Endothelial cell of umbilical vein (primary cell): ENCODE measurements around the gene LCA5L. TPM values are rescaled to one million over a fixed set of nuclear protein-coding genes. Genes with fewer than 3 reads are reported as not detected.

Source experiments
- BruUV-seq: library from RNA; stranded (reverse); fragments of 400-500 nt; replicated peaks from 2 replicates; lab custom pipeline; 2021; lab: Mats Ljungman, UMichigan
- CTCF ChIA-PET: fragments of 300-600, 350-600 bp; sonication (Branson Sonifier 250); formaldehyde crosslinking; loops from one replicate; lab custom pipeline; 2021; ENCODE audit warnings: antibody characterized with exemption, inconsistent platforms; lab: Charles Lee
- POLR2A ChIA-PET: fragments of 300-600, 350-600 bp; sonication (Branson Sonifier 250); formaldehyde crosslinking; loops from one replicate; lab custom pipeline; 2021; ENCODE audit warnings: antibody characterized with exemption, inconsistent platforms; lab: Charles Lee
- DNase-seq: peaks from one replicate; pipeline ENCODE4 v3.0.0-alpha.2; 2011; ENCODE audit warnings: low read depth, low spot score
- FAIRE-seq: peaks from 2 replicates; lab custom pipeline; 2011; peaks lifted over from hg19 to GRCh38; lab: Jason Lieb, UNC
- H2AFZ ChIP-seq: 2 replicates; pipeline ENCODE4 v1.6.0; 2012; ENCODE audit warnings: low read depth, low read length, control low read depth, inconsistent platforms
- H3K27ac ChIP-seq: 2 replicates; pipeline ENCODE4 v1.5.1; 2011; ENCODE audit warnings: low read depth, mild to moderate bottlenecking, control low read depth, low read length, moderate library complexity; ENCODE audit not compliant: insufficient read depth
- H3K27me3 ChIP-seq, 2 experiments: 2 replicates each; pipeline versions ENCODE4 v1.6.0 to v1.6.1; 2011; ENCODE audit warnings: low read length in 2 of 2, mixed read lengths in 1 of 2; ENCODE audit not compliant: control insufficient read depth in 2 of 2, insufficient read depth in 2 of 2
- H3K36me3 ChIP-seq, 2 experiments: 2 replicates in 1 of 2; 3 replicates in 1 of 2; pipeline ENCODE4 v1.5.1; 2011; ENCODE audit warnings: low read length in 2 of 2, mild to moderate bottlenecking in 1 of 2, moderate library complexity in 1 of 2; ENCODE audit not compliant: control insufficient read depth in 2 of 2, insufficient read depth in 2 of 2; ENCODE audit errors: extremely low read depth in 1 of 2
- H3K4me1 ChIP-seq: 3 replicates; pipeline ENCODE4 v1.5.1; 2011; ENCODE audit warnings: mild to moderate bottlenecking, low read length; ENCODE audit not compliant: control insufficient read depth, insufficient read depth; ENCODE audit errors: extremely low read depth
- H3K4me2 ChIP-seq: 2 replicates; pipeline ENCODE4 v1.6.1; 2011; ENCODE audit warnings: low read length, control low read depth, mixed read lengths; ENCODE audit not compliant: insufficient read depth
- H3K4me3 ChIP-seq, 3 experiments: fragments of 200-600 bp in 1 of 3; sonication (generic), shearing (Covaris generic) in 1 of 3; replicated peaks in 1 of 3; 2 replicates each; pipeline ENCODE4 v1.5.1; 2011 to 2016; ENCODE audit warnings: control low read depth in 3 of 3, low read length in 3 of 3, mild to moderate bottlenecking in 2 of 3, inconsistent platforms in 1 of 3, low read depth in 1 of 3, moderate library complexity in 1 of 3; ENCODE audit not compliant: insufficient read depth in 1 of 3
- H3K79me2 ChIP-seq: 2 replicates; pipeline ENCODE4 v1.6.0; 2012; ENCODE audit warnings: low read length, inconsistent platforms; ENCODE audit not compliant: control insufficient read depth, insufficient read depth
- H3K9ac ChIP-seq: replicated peaks from 2 replicates; pipeline ENCODE3; 2011; ENCODE audit warnings: low read length, control low read depth; ENCODE audit not compliant: insufficient read depth; ENCODE audit errors: extremely low read depth
- H3K9me1 ChIP-seq: replicated peaks from 3 replicates; pipeline ENCODE4 v1.6.0; 2011; ENCODE audit warnings: mild to moderate bottlenecking, low read length; ENCODE audit not compliant: control insufficient read depth, insufficient read depth; ENCODE audit errors: extremely low read depth
- H3K9me3 ChIP-seq: replicated peaks from 2 replicates; pipeline ENCODE4 v1.5.1; 2012; ENCODE audit warnings: low read length, inconsistent platforms; ENCODE audit not compliant: control insufficient read depth, insufficient read depth
- H4K20me1 ChIP-seq: replicated peaks from 2 replicates; pipeline ENCODE3; 2011; ENCODE audit warnings: mild to moderate bottlenecking, low read length; ENCODE audit not compliant: control insufficient read depth, insufficient read depth; ENCODE audit errors: extremely low read depth
- CTCF ChIP-seq, 2 donors: IDR thresholded peaks; 1 replicate in 1 of 2; 2 replicates in 1 of 2; pipeline ENCODE4 v1.5.1; 2011; ENCODE audit warnings: low read length in 2 of 2, mild to moderate bottlenecking in 2 of 2, moderate library complexity in 2 of 2, control low read depth in 1 of 2, inconsistent platforms in 1 of 2, low read depth in 1 of 2; ENCODE audit not compliant: insufficient read depth in 1 of 2; ENCODE audit errors: extremely low read depth in 1 of 2
- EZH2 ChIP-seq: IDR thresholded peaks from 2 replicates; pipeline ENCODE4 v1.6.1; 2012; ENCODE audit warnings: borderline replicate concordance, low read depth, mild to moderate bottlenecking, moderate library complexity, low read length, inconsistent platforms; ENCODE audit not compliant: severe bottlenecking
- FOS ChIP-seq: IDR thresholded peaks from 2 replicates; pipeline ENCODE4 v1.6.1; 2011; ENCODE audit warnings: mild to moderate bottlenecking, low read length, moderate library complexity, borderline replicate concordance; ENCODE audit not compliant: insufficient read depth
- GATA2 ChIP-seq: IDR thresholded peaks from 2 replicates; pipeline ENCODE4 v1.7.0; 2011; ENCODE audit warnings: low read depth, mild to moderate bottlenecking, moderate library complexity, mixed read lengths, low read length; ENCODE audit not compliant: insufficient read length, insufficient read depth
- JUN ChIP-seq: IDR thresholded peaks from 2 replicates; pipeline ENCODE4 v1.6.1; 2011; ENCODE audit warnings: borderline replicate concordance, low read depth; ENCODE audit not compliant: insufficient read length, insufficient read depth
- MAX ChIP-seq: IDR thresholded peaks from 2 replicates; pipeline ENCODE4 v1.6.1; 2011; ENCODE audit not compliant: insufficient read depth, insufficient read length
- MYC ChIP-seq: IDR thresholded peaks from one replicate; pipeline ENCODE4 v1.6.1; 2011; ENCODE audit warnings: mild to moderate bottlenecking, low read depth, low read length
- POLR2A ChIP-seq: IDR thresholded peaks from 2 replicates; pipeline ENCODE4 v1.6.1; 2012; ENCODE audit warnings: low read depth, mild to moderate bottlenecking, control low read depth, low read length
- POLR2AphosphoS5 ChIP-seq: IDR thresholded peaks from 2 replicates; pipeline ENCODE4 v1.6.1; 2012; ENCODE audit warnings: low read depth, mild to moderate bottlenecking, control low read depth, low read length, moderate library complexity; ENCODE audit not compliant: insufficient read depth
- dilution Hi-C: fragments of 300-500 bp; cut with MboI; formaldehyde crosslinking; loops from one replicate; pipeline ENCODE4 v1.15.0; 2019; ENCODE audit warnings: low sequenced_read_pairs; ENCODE audit not compliant: extremely low pct_ligation_motif_present
- intact Hi-C: fragments of 100-400 bp; cut with micrococcal nuclease; formaldehyde crosslinking; loops from one replicate; pipeline ENCODE4 v1.10.0; 2022
- polyA plus RNA-seq, 4 experiments: library from polyadenylated mRNA; depleted of rRNA in 3 of 4; stranded (reverse) in 3 of 4; unstranded in 1 of 4; fragments of >200 nt; gene quantifications; 2 replicates each; pipeline versions ENCODE4 v1.2.1 to v1.2.3, GENCODE V29; 2011 to 2012; ENCODE audit warnings: missing spikeins in 1 of 4
- total RNA-seq: library from RNA; stranded (reverse); gene quantifications from 2 replicates; pipeline ENCODE4 v1.2.3, GENCODE V29; 2021

The LCA5L gene
- total and polyA plus RNA-seq, 2 donors (not counting 3 experiments of a cell fraction or from before 2014, with no cell fraction given) = 0.26 to 1.0 TPM

GRCh38 chr21:39466584-39466983 lies 21.0 kb upstream of the LCA5L start:
- CTCF ChIA-PET = no interaction called here
- no peaks in the 10 kb centered on the region for H3K27me3 ChIP-seq
- no peaks in the 10 kb centered on the region for H4K20me1 ChIP-seq
- BruUV-seq = no TSS peak
- H2AFZ ChIP-seq = no peak overlapping the region
- H3K79me2 ChIP-seq = no peaks in the 10 kb centered on the region
- dilution Hi-C loops = no loop called here
- TF ChIP-seq JUN = no peak
- no peak for TF ChIP-seq MYC
- no peak for TF ChIP-seq EZH2
- no peak for TF ChIP-seq MAX
- TF ChIP-seq CTCF (IDR thresholded peaks at IDR 0.05; ENCODE audit: extremely low read depth in 1 of 2, insufficient read depth in 1 of 2, low read depth in 1 of 2, low read length in 2 of 2) = no peak
- TF ChIP-seq FOS = no peak
- TF ChIP-seq POLR2AphosphoS5 = no peak
- TF ChIP-seq GATA2 = no peak
- no peak for TF ChIP-seq POLR2A
- no peak overlapping the region for H3K4me2 ChIP-seq
- H3K9me1 ChIP-seq = no peaks in the 10 kb centered on the region
- no peak for FAIRE-seq
- no peaks in the 10 kb centered on the region for H3K36me3 ChIP-seq
- no peak overlapping the region for H3K27ac ChIP-seq
- DNase-seq = no peak
- H3K9me3 ChIP-seq = no peaks in the 10 kb centered on the region
- POLR2A ChIA-PET = no interaction called here
- H3K4me3 ChIP-seq = no peak overlapping the region
- no peaks in the 10 kb centered on the region for H3K4me1 ChIP-seq
- intact Hi-C loops = no loop called here
- H3K9ac ChIP-seq = no peak overlapping the region
